Testis (tissue), 3 donors: ENCODE data around the gene GARIN1A. TPM values are rescaled to one million over a fixed set of nuclear protein-coding genes. Genes with fewer than 3 reads are reported as not detected.
"Not testable (repeated sequence)": the region's sequence is repeated elsewhere in the genome, so short reads cannot be mapped to it uniquely, and the experiment has no call there.

Experiments
- DNase-seq: peaks from one replicate; pipeline ENCODE4 v3.0.0-alpha.2; 2019
- H3K27ac ChIP-seq, 2 donors: fragments of 200-600 bp; sonication (generic); one replicate each; pipeline ENCODE4 v1.5.1; 2019
- H3K27me3 ChIP-seq: fragments of 200-600 bp; sonication (generic); one replicate; pipeline ENCODE4 v1.5.1; 2019
- H3K36me3 ChIP-seq: fragments of 200-600 bp; sonication (generic); one replicate; pipeline ENCODE4 v1.5.1; 2017; ENCODE audit warnings: low read depth; ENCODE audit errors: missing control alignments
- H3K4me1 ChIP-seq: fragments of 200-600 bp; sonication (generic); one replicate; pipeline ENCODE4 v1.5.1; 2019
- H3K4me3 ChIP-seq, 2 donors: fragments of 200-600 bp; sonication (generic); one replicate each; pipeline ENCODE4 v1.5.1; 2017 to 2019
- H3K9me3 ChIP-seq: fragments of 200-600 bp; sonication (generic); one replicate; pipeline ENCODE4 v1.5.1; 2017
- POLR2A ChIP-seq: fragments of 450-650 bp; IDR thresholded peaks from one replicate; pipeline ENCODE4 v1.6.1; 2017; ENCODE audit warnings: antibody characterized with exemption, mild to moderate bottlenecking, moderate library complexity
- WGBS, 2 donors: methylation state at CpG; one replicate each; pipeline ENCODE4 v1.1.5; 2018; 5-methylcytosine and 5-hydroxymethylcytosine counted together
- intact Hi-C: fragments of 100-400 bp; cut with DNase I; formaldehyde crosslinking; loops from one replicate; pipeline ENCODE4 v1.15.1; 2023; ENCODE audit warnings: low total_unique reads
- polyA plus RNA-seq: library from polyadenylated mRNA; stranded (reverse); fragments of 350-450 nt; fragmentation: Illumina TruSeq; extraction: RNeasy Lipid Tissue Mini Kit (QIAGEN cat#74804); gene quantifications from one replicate; pipeline ENCODE4 v1.2.3, GENCODE V29; 2014; ENCODE audit warnings: low read depth, low replicate concordance; ENCODE audit not compliant: insufficient read depth
- total RNA-seq, 2 donors: library from RNA; depleted of rRNA; stranded (reverse); fragments of >200 nt; gene quantifications; one replicate each; pipeline ENCODE4 v1.2.3, GENCODE V29; 2016
- TF ChIP-seq, protein P1 (sequence below), 3 experiments: fragments of 450-650 bp in 2 of 3; fragments of 200-600 bp in 1 of 3; sonication (generic) in 1 of 3; IDR thresholded peaks; one replicate each; pipeline ENCODE4 v1.5.1; 2016 to 2019; ENCODE audit warnings: antibody characterized with exemption in 3 of 3, mild to moderate bottlenecking in 2 of 3, moderate library complexity in 1 of 3

GARIN1A gene
- total and polyA plus RNA-seq, 3 donors from 2014 or later = 12.0 to 46.8 (median 46.0) TPM

DNA sequence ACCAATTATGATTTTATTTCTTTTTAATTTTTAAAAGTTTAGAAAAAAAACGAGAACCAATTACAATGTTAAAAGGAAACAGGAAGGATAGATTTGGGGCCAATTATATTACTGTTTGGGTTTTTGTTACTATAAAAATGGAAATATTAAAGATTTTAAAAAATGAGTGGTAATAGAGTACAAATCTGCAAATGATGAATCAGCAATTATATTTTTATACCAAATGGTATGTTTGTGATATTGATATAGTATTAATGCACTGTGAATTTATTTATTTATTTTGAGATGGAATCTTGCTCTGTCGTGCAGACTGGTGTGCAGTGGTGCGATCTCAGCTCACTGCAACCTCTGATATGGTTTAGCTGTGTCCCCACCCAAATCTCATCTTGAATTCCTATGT is 11.5 kb upstream of the GARIN1A start:
- DNase-seq = no peak
- Histone ChIP-seq H3K27me3 (no peaks in the 10 kb centered on the region), H3K27ac (no peak overlapping the region), H3K4me1 (no peaks in the 10 kb centered on the region), H3K4me3 (no peak overlapping the region), H3K9me3 (no peaks in the 10 kb centered on the region), H3K36me3 (no peaks in the 10 kb centered on the region)
- TF ChIP-seq POLR2A = no peak
- TF ChIP-seq, protein P1, sequence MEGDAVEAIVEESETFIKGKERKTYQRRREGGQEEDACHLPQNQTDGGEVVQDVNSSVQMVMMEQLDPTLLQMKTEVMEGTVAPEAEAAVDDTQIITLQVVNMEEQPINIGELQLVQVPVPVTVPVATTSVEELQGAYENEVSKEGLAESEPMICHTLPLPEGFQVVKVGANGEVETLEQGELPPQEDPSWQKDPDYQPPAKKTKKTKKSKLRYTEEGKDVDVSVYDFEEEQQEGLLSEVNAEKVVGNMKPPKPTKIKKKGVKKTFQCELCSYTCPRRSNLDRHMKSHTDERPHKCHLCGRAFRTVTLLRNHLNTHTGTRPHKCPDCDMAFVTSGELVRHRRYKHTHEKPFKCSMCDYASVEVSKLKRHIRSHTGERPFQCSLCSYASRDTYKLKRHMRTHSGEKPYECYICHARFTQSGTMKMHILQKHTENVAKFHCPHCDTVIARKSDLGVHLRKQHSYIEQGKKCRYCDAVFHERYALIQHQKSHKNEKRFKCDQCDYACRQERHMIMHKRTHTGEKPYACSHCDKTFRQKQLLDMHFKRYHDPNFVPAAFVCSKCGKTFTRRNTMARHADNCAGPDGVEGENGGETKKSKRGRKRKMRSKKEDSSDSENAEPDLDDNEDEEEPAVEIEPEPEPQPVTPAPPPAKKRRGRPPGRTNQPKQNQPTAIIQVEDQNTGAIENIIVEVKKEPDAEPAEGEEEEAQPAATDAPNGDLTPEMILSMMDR (IDR thresholded peaks at IDR 0.05) = no peak
- intact Hi-C loops = no loop called here
- 87 to 94% methylated on average over 3 of the region's 3 CpGs for WGBS, 2 donors

DNA sequence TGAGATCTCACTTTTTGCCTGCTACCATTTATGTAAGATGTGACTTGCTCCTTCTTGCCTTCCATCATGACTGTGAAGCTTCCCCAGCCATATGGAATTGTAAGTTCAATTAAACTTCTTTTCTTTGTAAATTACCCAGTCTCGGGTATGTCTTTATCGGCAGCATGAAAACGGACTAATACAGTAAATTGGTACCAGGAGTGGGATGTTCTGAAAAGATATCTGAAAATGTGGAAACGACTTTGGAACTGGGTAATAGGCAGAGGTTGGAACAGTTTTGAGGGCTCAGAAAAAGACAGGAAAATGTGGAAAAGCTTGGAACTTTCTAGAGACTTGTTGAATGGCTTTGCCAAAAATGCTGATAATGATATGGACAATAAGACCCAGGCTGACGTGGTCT is 10.6 kb upstream of the GARIN1A start:
- intact Hi-C loops = no loop called here

DNA sequence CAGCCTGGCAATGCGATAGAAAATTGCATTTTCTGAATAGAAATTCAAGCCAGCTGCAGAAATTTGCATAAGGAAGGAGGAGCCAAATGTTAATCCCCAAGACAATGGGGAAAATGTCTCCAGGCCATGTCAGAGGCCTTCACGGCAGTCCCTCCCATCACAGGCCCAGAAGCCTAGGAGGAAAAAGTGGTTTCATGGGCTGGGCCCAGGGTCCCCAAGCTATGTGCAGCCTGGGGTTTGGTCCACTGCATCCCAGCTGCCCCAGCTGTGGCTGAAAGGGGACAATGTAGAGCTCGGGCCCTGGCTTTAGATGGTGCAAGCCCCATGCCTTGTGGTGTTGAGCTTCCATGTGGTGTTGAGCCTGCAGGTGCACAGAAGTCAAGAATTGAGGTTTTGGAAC is 10.0 kb upstream of the GARIN1A start:
- no peaks in the 10 kb centered on the region for H3K9me3 ChIP-seq
- TF ChIP-seq POLR2A = no peak
- TF ChIP-seq, protein P1 (IDR thresholded peaks at IDR 0.05) = no peak
- H3K4me1 ChIP-seq = no peaks in the 10 kb centered on the region
- intact Hi-C loops = no loop called here
- H3K27me3 ChIP-seq = no peaks in the 10 kb centered on the region
- 90 to 98% methylated on average over 3 of the region's 3 CpGs for WGBS, 2 donors
- no peaks in the 10 kb centered on the region for H3K36me3 ChIP-seq
- H3K4me3 ChIP-seq = no peak overlapping the region
- no peak for DNase-seq
- H3K27ac ChIP-seq = no peak overlapping the region

More for the DNA sequence above, 10.6 kb upstream of the GARIN1A start:
- Histone ChIP-seq H3K9me3 (no peaks in the 10 kb centered on the region), H3K27ac (no peak overlapping the region), H3K4me1 (no peaks in the 10 kb centered on the region), H3K36me3 (no peaks in the 10 kb centered on the region), H3K4me3 (no peak overlapping the region), H3K27me3 (no peaks in the 10 kb centered on the region)
- no peak for DNase-seq
- TF ChIP-seq, protein P1 (IDR thresholded peaks at IDR 0.05) = no peak
- TF ChIP-seq POLR2A = no peak
- 96 to 99% methylated on average over 5 of the region's 5 CpGs for WGBS, 2 donors

DNA sequence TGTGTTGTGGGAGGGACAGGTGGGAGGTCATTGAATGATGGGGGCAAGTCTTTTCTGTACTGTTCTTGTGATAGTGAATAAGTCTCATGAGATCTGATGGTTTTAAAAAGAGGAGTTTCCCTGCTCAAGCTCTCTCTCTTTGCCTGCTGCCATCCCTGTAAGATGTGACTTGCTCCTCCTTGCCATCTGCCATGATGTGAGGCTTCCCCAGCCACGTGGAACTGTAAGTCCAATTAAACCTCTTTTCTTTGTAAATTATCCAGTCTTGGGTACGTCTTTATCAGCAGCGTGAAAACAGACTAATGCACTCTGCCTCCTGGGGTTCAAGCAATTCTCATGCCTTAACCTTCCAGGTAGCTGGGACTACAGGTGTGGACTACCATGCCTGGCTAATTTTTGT is 8.9 kb upstream of the GARIN1A start:
- H3K4me1 ChIP-seq, intact Hi-C loops, H3K36me3 ChIP-seq, H3K27ac ChIP-seq, H3K4me3 ChIP-seq, H3K9me3 ChIP-seq, DNase-seq, H3K27me3 ChIP-seq: not testable (repeated sequence)
- 78 to 94% methylated on average over 3 of the region's 3 CpGs for WGBS, 2 donors

DNA sequence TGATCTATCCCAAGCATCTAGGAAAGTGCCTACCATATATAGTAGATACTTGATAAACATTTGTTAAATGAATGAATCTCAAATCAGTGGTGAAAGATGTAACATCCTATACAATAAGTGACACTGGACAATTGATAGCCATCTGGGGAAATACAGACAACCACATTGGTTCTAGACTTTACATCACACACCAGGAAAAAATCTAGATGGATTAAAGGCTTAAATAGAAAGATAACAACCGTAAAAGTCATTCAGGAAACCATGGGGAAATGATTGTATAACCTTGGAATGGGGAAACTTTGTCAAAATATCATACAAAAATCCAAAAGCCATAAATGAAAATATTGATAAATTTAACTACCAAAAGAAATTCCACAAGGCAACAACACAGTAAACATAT is 7.0 kb upstream of the GARIN1A start:
- intact Hi-C loops = no loop called here
- H3K27ac ChIP-seq = no peak overlapping the region
- 76 to 80% methylated on average over 1 of the region's 1 CpG for WGBS, 2 donors
- no peaks in the 10 kb centered on the region for H3K27me3 ChIP-seq
- no peaks in the 10 kb centered on the region for H3K36me3 ChIP-seq
- no peaks in the 10 kb centered on the region for H3K4me1 ChIP-seq
- no peak for TF ChIP-seq POLR2A
- TF ChIP-seq, protein P1 (IDR thresholded peaks at IDR 0.05) = no peak
- H3K9me3 ChIP-seq = no peaks in the 10 kb centered on the region
- no peak for DNase-seq
- no peak overlapping the region for H3K4me3 ChIP-seq
